ENCODE data around the gene ZNF346.
A peak's percentile ranks its signal among the peaks of the same experiment; 100 is the strongest.

The ZNF346 gene

DNA sequence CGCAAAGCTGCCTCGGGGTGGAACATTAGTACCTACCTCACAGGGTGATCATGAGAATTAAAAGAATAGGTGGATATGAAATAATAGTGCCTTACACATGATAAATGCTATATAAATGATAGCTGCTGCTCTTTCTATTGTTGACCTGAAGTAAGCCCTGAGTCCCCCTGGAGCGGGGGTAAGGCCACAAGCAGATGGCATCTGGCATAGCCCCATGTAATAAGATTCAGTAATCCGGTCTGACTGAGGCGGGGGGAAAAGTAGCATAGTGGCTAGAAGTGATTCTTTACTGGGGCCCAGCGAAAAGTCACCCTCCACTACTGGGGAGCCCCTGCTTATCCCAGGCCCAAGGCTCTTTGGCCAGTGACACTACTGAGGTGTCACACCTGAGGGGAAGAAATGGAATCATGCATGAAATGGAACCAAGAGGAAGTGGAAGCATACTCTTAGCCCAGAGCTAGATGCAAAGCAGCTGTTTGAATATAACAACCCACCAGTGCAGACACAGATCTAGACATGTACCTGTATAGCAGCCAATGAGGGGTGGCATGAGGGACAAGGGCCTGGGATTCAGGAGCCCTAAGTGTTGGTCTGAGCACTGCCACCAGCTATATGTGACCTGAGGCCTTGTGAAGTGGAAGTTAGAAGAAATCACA, 48.2 kb downstream of the ZNF346 start:
- no peak for DNase-seq (ENCODE audit: low read depth)

DNA sequence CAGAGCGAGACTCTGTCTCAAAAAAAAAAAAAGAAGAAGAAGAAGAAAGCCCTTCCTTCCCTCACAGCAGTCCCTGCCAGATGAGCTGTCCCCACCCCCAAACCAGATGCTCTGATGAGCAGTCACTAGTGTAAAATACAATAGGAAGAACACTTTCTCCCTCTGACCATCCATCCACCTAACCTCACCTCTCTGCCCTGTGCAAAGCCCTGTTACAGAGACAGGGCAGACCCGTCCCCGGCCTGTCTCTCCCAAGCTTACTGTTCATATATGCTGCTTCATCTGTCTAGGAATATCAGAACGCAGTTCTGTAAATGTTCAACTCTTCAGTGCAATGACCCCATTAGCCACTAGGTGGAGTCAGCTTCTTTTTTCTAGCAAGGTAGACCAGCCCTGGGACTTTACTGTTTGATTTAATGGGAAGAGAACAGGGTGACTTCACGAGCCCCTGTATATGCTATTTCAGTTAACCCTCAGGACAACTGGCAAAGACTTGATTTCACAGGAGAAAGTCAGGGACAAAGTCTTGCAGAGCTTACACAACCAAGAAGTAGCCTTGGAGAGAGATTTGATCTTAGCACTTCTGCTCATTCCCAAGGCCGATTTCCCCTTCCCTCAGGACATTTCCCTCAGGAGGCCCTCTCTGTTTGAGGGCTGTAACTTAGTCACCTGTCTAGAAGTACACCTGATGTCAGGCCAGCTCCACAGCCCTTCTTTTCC, 49.3 kb downstream of the ZNF346 start:
- DNase-seq (ENCODE audit: low read depth) = peak; percentile 42

DNA sequence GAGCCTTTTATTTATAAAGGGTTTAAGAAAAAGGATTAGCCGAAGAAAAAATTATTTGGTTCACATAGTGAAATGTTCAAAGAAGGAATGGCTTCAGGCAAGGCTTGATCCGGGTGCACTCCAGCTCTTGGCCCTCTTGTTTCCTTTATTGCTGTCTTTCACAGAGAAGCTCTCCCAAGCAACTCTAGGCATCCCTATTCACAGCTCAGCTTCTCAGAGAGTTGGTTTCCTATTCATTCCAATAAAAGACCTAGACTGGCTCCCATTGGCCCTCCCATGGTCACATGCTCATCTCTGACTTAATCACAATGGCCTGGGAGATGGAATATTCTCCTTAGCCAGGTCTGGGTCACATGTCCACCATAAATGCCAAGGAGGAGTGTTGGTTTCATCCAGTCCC, 54.8 kb downstream of the ZNF346 start:
- no peak for DNase-seq (ENCODE audit: low read depth)

DNA sequence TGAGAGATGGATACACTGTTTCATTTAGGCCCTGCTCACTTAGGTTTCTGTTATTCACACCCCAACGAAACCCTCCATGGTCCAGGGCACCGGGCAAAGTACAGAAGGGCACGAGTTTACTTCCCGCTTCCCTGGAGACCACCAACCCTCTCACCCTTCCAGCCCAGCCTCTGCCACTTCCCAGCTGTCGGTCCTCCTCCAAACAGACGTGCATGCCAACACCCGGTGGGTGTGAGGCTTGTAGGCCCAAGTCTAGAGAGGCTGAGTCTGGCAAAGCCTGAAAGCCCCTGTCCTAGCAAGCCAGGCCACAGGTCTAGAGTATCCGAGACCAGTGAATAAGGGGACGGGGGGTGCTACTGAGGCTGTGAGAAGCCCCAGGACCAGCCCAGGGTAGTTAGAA, 57.1 kb downstream of the ZNF346 start:
- no peak for DNase-seq (ENCODE audit: low read depth)

DNA sequence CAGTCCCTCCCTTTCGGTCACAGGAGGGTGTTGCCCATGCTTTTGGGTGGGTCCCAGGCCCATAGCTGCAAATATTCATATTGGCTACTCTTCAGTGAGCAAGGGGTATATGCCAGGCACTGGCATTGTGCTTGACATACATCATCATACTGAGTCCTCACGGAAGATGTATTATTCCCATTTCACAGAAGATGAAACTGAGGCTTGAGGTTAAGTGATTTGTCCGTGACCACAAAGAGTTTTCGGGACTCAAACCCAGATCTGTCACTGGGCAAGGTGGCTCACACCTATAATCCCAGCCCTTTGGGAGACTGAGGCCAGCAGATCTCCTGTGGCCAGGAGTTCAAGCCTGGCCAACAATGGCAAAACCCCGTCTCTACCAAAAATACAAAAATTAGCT, 57.8 kb downstream of the ZNF346 start:
- no peak for DNase-seq (ENCODE audit: low read depth)

DNA sequence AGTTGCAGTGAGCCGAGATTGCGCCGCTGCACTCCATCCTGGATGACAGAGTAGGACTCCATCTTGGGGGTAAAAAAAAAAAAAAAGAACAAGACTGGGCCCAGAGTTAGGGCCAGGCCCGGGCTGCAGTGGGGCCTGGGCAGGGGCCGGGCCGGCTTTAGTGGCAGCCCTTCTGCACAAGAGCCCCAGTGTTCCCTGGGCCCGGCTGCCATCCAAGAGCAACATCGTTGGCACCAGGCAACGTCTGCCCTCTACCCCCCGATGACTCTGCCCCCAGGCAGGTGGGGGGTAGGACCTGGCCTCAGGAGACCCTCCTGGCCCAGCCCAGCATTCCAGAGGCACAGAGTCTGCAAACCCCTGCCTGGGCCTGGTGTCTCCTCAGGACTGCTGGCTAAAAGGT, 59.4 kb downstream of the ZNF346 start:
- DNase-seq (ENCODE audit: low read depth) = no peak

DNA sequence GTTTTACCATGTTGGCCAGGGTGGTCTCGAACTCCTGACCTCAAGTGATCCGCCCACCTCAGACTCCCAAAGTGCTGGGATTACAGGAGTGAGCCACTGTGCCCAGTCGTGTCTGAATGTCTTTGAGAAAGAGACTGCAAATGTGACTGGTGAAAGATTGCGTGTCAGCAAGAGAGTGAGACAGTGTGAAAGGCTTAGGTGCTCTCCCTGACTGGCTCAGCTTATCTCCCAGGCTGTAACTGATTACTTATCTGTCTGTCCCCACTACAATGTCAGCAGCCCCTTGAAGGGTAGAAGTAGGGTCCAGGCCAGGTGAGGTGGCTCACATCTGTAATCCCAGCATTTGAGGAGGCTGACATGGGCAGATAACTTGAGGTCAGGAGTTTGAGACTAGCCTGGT, 60.9 kb downstream of the ZNF346 start:
- no peak for DNase-seq (ENCODE audit: low read depth)

DNA sequence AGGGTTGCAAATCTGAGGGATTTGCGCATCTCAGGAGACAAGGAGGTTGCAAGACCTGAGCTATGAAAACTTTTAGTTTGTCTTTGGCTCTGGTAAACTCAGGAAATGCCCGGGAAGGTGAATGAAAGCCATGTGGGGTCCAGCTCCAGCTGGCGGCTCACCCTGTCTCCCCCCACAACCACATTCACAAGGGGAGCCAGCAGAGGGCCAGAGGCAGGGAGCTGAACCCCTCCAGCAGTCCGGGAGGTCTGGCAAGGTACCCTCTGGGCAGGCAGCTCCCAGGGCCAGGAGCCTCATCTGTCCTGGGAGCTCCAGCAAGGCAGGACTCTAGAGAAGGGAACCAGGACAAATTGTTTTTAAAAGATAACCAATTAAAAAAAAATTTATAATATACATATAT, 61.7 kb downstream of the ZNF346 start:
- DNase-seq (ENCODE audit: low read depth) = no peak

DNA sequence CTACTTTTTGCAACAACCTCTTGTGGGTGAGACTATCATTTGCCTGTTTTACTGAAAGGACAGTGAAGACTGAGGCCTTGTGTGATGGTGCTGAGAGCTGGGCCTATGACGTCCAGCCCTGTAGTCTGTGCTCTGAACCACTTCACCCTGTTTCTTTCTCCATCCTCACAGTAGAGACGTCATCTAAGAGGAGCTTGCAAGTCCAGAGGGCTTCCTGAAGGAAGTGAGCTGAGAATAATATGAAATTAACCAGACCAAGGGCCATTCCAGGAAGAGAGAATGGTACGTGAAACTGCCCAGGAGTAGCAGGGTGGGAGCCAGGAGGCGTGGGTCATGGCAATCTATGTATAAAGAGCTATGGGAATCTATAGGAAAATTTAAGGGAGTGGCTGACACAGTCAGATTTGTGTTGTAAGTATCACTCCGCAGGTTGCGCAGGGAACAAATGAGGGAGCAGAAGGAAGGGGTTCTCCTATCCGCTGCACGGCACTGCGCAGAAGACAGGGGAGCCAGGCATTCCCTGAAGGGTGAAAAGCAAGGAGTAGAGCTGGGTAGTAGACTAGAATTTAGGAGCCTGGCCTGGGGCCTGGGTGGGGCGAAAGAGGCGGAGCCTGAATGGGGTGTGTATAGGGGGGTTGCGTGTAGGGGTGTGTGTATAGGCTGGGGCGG, 63.6 kb downstream of the ZNF346 start:
- DNase-seq (ENCODE audit: low read depth) = no peak

DNA sequence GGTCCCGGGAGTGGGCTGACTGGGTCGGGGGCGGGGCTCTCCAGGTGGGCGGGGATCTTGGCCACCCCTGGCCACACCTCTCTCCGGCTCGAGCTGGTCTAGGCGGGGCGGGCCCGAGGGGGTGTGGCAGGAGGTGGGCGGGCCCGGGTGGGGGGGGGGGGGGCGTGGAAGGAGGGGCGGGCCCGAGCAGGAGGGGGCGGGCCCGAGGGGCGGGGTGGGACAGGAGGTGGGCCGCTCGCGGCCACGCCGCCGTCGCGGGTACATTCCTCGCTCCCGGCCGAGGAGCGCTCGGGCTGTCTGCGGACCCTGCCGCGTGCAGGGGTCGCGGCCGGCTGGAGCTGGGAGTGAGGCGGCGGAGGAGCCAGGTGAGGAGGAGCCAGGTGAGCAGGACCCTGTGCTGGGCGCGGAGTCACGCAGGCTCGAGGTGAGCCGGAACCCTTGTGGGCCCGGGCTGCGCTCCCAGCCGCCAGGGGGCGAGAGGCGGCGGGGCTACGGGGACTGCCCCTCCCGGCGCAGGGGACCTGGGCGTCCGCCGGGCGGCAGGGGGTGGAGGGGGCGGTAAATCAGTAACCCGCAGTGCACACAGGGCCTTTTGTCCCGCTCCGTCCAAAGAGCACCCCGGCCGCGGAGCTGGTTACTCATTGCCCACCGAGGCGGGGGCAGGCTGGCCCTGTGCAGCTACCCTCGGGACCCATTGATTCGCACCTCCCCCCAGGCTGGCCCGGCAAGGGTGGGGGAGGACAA, 64.3 kb downstream of the ZNF346 start, which contains the start of gene FGFR4:
Gene FGFR4 (plus strand): TSS at position 262 of the 744 bp plus-strand sequence. CDS start 2,688 bp downstream, outside the sequence.
- DNase-seq (ENCODE audit: low read depth) = peak; percentile 49

DNA sequence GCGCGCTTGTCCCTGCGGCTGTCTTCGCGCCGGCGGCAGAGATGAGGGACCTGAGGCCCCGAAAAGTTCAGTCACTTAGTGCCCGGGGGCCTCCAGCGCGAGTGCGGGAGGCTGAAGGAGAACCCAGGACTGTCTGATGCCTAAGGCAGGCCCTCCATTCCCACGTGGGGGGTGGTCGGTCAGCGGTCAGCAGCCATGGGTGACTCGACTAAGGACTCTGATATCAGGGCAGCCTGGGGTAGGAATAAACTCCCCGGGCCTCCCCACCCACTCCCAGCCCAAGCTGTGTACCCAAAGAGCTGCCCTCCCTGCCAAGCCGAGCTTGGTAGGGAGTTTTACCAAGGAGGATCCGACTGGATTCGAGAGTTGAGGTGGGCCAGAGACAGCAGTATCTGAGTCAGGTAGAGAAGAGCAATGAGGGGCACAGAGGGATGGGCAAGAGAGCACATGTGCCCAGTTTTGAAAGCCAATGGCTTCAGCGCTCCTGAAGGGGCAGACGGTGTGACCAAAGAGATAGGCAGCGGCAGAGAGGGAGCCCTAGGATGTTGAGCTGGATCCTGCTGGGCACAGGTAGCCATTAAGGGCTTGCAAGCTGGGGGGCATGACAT, 65.0 kb downstream of the ZNF346 start:
- no peak for DNase-seq (ENCODE audit: low read depth)

DNA sequence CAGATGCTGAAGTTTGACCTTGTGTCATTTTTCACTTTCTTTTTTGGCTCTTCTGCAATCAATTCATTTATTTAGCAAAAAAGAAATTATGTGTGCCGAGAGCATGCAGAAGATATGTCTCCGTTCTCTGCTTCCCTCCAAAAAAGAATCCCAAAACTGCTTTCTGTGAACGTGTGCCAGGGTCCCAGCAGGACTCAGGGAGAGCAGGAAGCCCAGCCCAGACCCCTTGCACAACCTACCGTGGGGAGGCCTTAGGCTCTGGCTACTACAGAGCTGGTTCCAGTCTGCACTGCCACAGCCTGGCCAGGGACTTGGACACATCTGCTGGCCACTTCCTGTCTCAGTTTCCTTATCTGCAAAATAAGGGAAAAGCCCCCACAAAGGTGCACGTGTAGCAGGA, 66.6 kb downstream of the ZNF346 start:
- peak; percentile 12 for DNase-seq (ENCODE audit: low read depth)

DNA sequence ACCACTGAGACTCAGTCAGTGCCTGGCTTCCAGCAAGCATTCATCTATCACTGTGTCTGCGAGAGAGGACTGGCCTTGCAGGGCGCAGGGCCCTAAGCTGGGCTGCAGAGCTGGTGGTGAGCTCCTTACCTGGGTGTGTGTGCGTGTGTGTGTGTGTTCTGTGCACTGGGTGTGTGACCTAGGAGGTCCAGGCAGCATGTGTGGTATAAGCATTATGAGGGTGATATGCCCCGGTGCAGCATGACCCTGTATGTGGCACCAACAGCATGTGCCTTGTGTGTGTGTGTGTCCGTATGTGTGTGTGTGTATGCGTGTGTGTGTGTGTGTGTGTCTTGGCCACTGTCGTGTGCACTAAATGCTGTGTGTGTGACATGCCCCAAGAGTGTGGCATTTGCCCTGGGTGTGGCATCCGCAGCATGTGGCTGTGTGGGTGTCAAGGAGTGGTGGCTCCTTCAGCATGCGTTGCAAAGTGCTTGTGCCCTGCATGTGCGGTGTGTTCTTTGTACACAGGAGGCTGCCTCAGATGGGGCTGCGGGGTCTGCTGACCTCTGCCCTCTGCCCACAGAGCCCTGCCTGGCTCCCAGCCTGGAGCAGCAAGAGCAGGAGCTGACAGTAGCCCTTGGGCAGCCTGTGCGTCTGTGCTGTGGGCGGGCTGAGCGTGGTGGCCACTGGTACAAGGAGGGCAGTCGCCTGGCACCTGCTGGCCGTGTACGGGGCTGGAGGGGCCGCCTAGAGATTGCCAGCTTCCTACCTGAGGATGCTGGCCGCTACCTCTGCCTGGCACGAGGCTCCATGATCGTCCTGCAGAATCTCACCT, 67.5 kb downstream of the ZNF346 start:
- DNase-seq (ENCODE audit: low read depth) = no peak

DNA sequence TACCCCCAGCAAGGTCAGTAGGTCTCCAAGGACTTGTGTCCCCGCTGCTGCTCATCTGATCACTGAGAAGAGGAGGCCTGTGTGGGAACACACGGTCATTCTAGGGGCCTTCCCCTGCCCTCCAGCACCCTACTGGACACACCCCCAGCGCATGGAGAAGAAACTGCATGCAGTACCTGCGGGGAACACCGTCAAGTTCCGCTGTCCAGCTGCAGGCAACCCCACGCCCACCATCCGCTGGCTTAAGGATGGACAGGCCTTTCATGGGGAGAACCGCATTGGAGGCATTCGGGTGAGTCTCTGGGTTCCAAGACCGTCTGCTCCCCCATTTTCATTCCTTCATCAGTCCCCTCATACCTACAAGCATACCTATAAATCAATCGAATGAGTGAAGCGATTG, 68.3 kb downstream of the ZNF346 start:
- no peak for DNase-seq (ENCODE audit: low read depth)

DNA sequence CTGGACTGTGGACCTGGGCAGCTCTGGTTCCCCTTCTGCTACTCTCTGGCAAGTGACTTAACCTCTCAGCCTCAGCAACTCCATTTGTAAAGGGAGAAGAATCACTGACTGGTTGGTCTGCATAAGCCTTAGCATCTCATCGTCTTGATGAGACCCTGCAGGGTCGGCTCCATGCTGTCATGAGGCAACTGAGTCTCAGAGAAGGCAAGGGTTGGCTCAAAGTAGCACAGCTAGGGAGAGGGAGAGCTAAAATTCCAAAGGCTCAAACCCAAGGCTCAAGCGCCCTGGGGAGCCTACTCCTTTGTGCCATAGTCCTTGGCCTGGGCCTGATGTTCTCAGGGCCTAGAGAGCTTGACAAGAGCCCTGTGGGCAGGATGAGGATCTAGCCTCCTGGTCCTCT, 68.7 kb downstream of the ZNF346 start:
- no peak for DNase-seq (ENCODE audit: low read depth)

DNA sequence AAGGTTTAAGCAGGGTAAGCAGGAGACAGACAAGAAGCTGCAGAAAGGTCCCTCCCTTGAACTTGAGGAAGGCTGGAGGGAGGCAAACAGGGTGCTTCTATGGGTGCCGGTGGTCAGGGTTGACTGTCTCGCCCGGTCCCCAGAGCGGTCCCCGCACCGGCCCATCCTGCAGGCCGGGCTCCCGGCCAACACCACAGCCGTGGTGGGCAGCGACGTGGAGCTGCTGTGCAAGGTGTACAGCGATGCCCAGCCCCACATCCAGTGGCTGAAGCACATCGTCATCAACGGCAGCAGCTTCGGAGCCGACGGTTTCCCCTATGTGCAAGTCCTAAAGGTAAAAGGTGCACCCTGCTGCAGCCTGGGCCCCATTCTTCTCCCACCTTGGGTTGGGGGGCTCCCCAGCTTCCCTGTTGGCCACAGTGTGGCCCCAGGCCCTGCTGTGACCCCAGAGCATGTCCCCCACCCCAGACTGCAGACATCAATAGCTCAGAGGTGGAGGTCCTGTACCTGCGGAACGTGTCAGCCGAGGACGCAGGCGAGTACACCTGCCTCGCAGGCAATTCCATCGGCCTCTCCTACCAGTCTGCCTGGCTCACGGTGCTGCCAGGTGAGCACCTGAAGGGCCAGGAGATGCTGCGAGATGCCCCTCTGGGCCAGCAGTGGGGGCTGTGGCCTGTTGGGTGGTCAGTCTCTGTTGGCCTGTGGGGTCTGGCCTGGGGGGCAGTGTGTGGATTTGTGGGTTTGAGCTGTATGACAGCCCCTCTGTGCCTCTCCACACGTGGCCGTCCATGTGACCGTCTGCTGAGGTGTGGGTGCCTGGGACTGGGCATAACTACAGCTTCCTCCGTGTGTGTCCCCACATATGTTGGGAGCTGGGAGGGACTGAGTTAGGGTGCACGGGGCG, 69.9 kb downstream of the ZNF346 start:
- no peak for DNase-seq (ENCODE audit: low read depth)

DNA sequence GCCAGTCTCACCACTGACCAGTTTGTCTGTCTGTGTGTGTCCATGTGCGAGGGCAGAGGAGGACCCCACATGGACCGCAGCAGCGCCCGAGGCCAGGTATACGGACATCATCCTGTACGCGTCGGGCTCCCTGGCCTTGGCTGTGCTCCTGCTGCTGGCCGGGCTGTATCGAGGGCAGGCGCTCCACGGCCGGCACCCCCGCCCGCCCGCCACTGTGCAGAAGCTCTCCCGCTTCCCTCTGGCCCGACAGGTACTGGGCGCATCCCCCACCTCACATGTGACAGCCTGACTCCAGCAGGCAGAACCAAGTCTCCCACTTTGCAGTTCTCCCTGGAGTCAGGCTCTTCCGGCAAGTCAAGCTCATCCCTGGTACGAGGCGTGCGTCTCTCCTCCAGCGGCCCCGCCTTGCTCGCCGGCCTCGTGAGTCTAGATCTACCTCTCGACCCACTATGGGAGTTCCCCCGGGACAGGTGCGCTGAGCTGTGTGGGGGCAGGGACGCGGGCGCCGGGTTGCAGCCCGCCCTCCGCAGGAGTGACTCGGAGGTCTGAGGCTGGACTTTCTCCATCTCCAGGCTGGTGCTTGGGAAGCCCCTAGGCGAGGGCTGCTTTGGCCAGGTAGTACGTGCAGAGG, 70.7 kb downstream of the ZNF346 start:
- DNase-seq (ENCODE audit: low read depth) = no peak

DNA sequence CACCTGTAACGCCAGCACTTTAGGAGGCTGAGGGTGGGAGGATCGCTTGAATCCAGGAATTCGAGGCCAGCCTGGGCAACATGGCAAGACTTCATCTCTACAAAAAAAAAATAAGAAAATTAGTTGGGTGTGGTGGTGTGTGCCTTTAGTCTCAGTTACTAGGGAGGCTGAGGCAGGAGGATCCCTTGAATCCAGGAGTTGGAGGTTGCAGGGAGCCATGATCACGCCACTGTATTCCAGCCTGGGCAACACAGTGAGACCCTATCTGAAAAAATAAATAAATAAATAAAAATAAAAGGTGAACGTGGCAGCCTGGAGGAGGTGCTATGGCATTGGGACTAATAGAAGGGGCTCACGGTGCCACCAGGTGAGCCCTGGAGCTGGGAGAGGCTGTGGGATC, 71.3 kb downstream of the ZNF346 start:
- no peak for DNase-seq (ENCODE audit: low read depth)

DNA sequence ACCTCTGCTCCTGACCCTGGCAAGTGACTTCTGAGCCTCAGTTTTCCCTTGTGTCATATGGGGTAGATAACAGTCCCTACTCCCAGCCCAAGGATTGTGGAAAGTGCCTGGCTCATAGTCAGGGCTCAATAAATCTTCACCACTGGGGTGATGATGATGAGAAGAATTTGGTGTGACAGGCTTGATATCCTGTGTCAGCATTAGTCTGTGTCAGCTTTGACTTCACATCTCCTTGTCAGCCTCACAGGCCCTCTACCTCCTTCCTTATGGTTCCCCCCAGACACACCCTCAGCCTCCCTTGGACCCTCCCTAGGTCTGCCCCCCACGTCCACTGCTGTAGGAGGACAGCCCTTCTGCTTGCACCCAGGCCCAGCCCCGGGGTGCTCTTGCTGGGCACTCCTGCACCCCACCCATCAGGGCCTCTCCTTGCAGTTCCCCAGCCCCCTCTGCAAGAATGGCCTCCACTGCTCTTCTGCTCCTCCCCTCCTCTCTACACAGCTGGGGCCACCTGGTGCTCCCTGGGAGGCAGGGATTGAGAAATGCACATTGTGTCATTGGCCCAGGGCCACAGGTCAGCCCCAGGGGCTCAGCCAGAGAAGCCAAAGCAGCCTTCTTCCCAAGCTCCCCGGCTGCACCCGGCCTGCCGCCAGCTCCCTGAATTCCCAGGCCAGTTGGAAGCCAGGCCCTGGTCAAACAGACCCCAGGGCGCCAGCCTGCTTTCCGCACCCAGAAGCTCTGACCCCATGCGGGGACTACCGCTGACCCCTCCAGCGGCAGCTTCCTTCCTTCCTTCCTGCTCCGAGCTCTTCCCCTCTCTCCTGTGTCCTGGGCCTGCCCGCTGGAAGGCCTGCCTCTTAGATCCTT, 72.0 kb downstream of the ZNF346 start:
- DNase-seq (ENCODE audit: low read depth) = no peak
